K562 treated with DMSO at 1 percent for 48 hours (cell line): ENCODE measurements around the gene PLEKHA5. TPM values are rescaled to one million over a fixed set of nuclear protein-coding genes. Genes with fewer than 3 reads are reported as not detected.

Experiments used
- total RNA-seq: library from RNA; unstranded; fragments of 300-600 nt; gene quantifications from 2 replicates; pipeline ENCODE4 v1.2.3, GENCODE V29; 2022; ENCODE audit warnings: low replicate concordance; ENCODE audit errors: extremely low read depth

PLEKHA5 gene
- not detected in 2 replicates for total RNA-seq

GRCh38 chr12:19129486-19130223 is at the start of gene PLEKHA5:
Gene PLEKHA5 (plus strand): TSS chr12:19129733. CDS start chr12:19129800, 67 bp downstream.

